ENCODE measurements around the gene RASAL3. TPM values are rescaled to one million over a fixed set of nuclear protein-coding genes. Genes with fewer than 3 reads are reported as not detected.

RASAL3 gene
- total and polyA plus RNA-seq, 2 donors, result 30.8 to 68.1 TPM

DNA sequence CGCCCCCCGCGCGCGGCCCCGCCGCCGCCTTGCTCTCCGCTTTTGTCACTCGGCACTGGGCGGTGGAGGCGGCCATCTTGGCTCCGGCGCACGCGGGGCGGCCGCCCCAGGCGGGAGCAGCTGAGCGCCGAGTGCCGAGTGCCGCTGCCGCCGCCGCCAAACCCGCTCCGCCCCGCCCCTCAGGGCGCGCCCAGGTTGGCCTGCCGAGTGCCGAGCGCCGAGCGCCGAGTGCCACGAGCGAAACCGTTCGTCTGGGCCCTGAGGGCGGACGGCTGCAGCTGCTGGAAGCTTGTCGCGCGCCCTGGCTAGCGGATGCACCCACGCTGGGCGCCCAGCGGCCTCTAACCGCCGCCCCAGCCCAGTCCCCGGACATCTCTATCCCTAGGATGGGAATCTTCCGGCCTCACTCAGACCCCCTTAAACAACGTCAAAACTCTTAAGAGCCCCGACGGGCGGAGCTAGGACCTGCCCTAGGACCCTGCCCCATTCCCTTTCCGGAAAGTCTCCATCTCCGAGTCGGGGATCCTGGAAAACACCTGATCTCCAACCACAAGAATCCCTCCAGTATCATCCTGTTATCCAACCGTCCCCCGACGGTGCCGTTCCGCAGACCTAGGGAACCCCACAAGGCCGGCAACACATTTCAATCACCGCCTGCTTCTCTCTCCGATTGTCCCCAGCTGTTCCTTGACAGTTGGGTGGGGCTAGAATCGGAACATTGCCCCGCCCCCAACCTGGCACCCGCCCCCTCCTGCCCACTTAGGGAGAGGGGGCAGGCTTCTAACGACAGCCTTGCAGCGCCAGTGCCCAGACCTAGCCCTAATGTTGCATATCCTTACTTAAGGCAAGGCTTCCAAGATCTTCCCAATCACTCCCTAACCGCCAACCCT, 31.5 kb downstream of the RASAL3 start:
- DNase-seq (ENCODE audit: low read depth in 6 of 9, low spot score in 9 of 9), result peak; percentile 46 to 94 (median 86)
- Histone ChIP-seq H3K36me3 (ENCODE audit: control insufficient read depth in 2 of 2, insufficient read depth in 2 of 2, low read length in 1 of 2) (peaks cover 19 to 26% of the 10 kb centered on the region in 2 donors), H3K27me3 (ENCODE audit: control insufficient read depth in 2 of 2, insufficient read depth in 1 of 2, low read length in 1 of 2) (no peaks in the 10 kb centered on the region), H3K27ac (ENCODE audit: low read depth in 1 of 2, low read length in 1 of 2) (peak overlapping the region; percentile 95), H3K9me3 (ENCODE audit: control insufficient read depth in 2 of 2, insufficient read depth in 1 of 2, low read length in 1 of 2) (no peaks in the 10 kb centered on the region), H3K4me3 (ENCODE audit: low read length in 2 of 2) (peak overlapping the region; percentile 74 to 89), H3K4me1 (ENCODE audit: control insufficient read depth in 2 of 2, insufficient read depth in 2 of 2, low read length in 2 of 2) (peaks cover 8 to 28% of the 10 kb centered on the region in 2 donors)
- WGBS, result under 1% methylated on average over 75 of the region's 75 CpGs

DNA sequence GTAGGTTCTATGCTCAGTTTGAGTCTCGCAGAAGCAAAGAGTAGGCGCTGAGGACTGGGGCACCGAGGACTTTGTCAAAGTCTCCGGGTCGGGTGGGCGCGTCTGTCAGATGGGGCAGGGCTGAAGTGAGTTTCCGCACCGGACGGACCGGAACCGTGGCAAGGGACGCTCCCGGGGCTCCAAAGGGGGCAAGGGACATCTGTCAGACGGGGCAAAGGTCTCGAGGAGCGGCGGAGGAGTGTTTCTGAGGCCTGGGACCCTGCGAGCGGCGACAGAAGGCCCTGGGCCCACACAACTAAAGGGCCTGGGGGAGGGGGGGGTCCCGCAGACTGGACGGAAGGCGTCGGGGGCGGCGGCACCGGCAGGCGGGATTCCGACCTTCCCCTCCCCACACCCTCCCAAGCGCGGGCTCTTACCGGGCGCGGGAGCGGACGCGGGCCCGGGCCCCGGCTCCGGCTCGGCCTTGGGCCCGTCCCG, 32.3 kb downstream of the RASAL3 start:
- peaks cover 27 to 34% of the 10 kb centered on the region in 2 donors for H3K36me3 ChIP-seq (ENCODE audit: control insufficient read depth in 2 of 2, insufficient read depth in 2 of 2, low read length in 1 of 2)
- no peaks in the 10 kb centered on the region for H3K9me3 ChIP-seq (ENCODE audit: control insufficient read depth in 2 of 2, insufficient read depth in 1 of 2, low read length in 1 of 2)
- peaks cover 8 to 28% of the 10 kb centered on the region in 2 donors for H3K4me1 ChIP-seq (ENCODE audit: control insufficient read depth in 2 of 2, insufficient read depth in 2 of 2, low read length in 2 of 2)
- peak in 1 of 9 donors; percentile 14 for DNase-seq (ENCODE audit: low read depth in 6 of 9, low spot score in 9 of 9)
- no peaks in the 10 kb centered on the region for H3K27me3 ChIP-seq (ENCODE audit: control insufficient read depth in 2 of 2, insufficient read depth in 1 of 2, low read length in 1 of 2)
- WGBS, result under 1% methylated on average over 44 of the region's 44 CpGs
- H3K4me3 ChIP-seq (ENCODE audit: low read length in 2 of 2), result peak overlapping the region; percentile 69 to 89
- H3K27ac ChIP-seq (ENCODE audit: low read depth in 1 of 2, low read length in 1 of 2), result peak overlapping the region in 1 of 2 donors; percentile 60

DNA sequence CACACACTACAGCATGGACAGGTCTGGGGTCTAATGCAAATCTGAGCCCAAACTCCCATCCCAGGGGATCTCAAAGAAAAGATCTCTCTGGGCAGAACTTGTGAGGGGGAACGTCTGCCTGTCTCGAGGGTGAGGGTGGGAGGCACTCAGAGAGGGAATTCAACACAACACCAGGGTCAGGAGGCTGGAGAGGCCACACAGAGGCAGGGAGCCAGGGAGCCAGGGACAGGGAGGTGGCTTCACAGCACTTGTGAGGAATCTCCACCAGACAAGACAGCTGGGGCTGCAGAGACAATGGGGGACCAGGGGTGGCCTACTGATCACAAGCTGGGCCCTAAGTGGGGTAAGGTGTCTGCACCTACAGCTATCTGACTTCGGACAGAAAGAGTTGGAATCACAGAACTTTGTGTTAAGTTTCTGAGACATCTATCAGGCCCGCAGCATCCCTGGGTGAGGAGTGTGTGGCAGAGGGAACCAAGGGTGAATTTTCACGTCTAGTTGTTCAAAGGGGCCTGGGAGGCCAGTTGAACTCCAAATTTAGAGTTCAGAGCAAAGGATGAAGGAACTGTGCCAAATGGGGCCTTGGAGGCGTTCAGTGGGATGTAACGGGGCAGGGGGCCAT, 32.8 kb downstream of the RASAL3 start:
- Histone ChIP-seq H3K4me1 (ENCODE audit: control insufficient read depth in 2 of 2, insufficient read depth in 2 of 2, low read length in 2 of 2) (peaks cover 8 to 28% of the 10 kb centered on the region in 2 donors), H3K27ac (ENCODE audit: low read depth in 1 of 2, low read length in 1 of 2) (peak overlapping the region in 1 of 2 donors; percentile 60), H3K36me3 (ENCODE audit: control insufficient read depth in 2 of 2, insufficient read depth in 2 of 2, low read length in 1 of 2) (peaks cover 33 to 40% of the 10 kb centered on the region in 2 donors), H3K9me3 (ENCODE audit: control insufficient read depth in 2 of 2, insufficient read depth in 1 of 2, low read length in 1 of 2) (no peaks in the 10 kb centered on the region), H3K4me3 (ENCODE audit: low read length in 2 of 2) (peak overlapping the region; percentile 69 to 89), H3K27me3 (ENCODE audit: control insufficient read depth in 2 of 2, insufficient read depth in 1 of 2, low read length in 1 of 2) (no peaks in the 10 kb centered on the region)
- 38% methylated on average over 7 of the region's 7 CpGs for WGBS
- no peak for DNase-seq (ENCODE audit: low read depth in 6 of 9, low spot score in 9 of 9)

DNA sequence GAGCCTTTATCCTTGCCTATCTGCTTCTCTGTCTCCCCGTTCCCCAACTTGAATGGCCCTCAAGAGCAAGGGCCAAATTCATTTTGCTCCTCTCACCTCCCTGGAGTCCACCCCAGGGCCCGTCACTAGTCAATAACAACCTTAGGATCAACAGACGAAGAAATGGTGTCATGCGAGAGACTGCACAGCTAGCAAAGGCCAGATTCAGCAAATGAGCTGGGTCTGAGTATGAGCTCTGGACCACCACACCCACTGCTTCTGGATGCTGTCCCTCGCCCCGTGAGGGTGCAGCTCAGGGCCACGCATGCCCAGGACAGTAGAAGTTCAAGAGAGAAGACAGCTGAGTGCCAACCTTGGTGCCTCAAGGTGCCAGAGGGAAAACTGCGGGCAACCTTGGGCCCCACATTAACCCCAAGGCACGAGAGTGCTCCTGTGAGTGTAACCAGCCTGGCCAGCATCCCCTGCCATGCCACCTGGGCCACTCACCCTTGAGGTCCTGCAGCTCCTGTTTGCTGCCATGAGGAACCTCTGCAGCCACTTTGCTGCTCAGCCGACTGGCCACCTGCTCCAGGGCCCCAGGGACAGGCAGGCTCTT, 33.7 kb downstream of the RASAL3 start:
- H3K36me3 ChIP-seq (ENCODE audit: control insufficient read depth in 2 of 2, insufficient read depth in 2 of 2, low read length in 1 of 2), result peaks cover 40 to 49% of the 10 kb centered on the region in 2 donors
- no peaks in the 10 kb centered on the region for H3K9me3 ChIP-seq (ENCODE audit: control insufficient read depth in 2 of 2, insufficient read depth in 1 of 2, low read length in 1 of 2)
- no peak overlapping the region for H3K4me3 ChIP-seq (ENCODE audit: low read length in 2 of 2)
- H3K27ac ChIP-seq (ENCODE audit: low read depth in 1 of 2, low read length in 1 of 2), result no peak overlapping the region
- no peak for DNase-seq (ENCODE audit: low read depth in 6 of 9, low spot score in 9 of 9)
- peaks cover 8 to 28% of the 10 kb centered on the region in 2 donors for H3K4me1 ChIP-seq (ENCODE audit: control insufficient read depth in 2 of 2, insufficient read depth in 2 of 2, low read length in 2 of 2)
- WGBS, result 97% methylated on average over 10 of the region's 10 CpGs
- no peaks in the 10 kb centered on the region for H3K27me3 ChIP-seq (ENCODE audit: control insufficient read depth in 2 of 2, insufficient read depth in 1 of 2, low read length in 1 of 2)

DNA sequence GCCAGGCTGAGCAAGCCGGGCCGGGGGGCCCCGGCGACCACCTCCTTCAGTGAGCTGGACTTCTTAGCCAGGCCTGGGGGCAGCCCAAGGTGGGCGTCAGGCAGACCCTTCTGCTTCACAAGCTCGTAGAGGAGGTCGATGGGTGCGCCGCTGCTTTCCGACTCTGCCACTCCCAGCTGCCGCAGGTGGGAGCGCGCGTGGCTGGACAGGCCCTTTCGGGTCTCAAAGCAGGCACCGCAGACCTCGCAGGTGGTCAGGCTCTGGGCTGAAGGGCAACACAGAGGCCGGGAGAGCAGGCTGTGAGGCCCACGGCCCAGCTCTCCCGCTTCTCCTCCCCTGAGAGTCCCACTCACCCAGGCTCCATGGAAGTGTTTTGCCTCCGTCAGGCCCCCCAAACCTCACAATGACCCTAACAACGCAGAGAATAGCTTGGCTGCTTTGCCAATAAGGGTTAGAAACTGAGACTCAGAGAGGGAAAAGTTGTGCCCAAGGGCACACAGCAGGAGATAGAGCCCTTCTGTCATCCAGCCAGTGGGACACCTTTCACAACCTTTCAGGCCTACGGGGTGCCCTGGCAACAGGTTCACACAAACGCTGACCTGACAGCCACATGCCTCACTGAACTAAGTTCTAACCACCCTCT, 34.4 kb downstream of the RASAL3 start:
- no peaks in the 10 kb centered on the region for H3K9me3 ChIP-seq (ENCODE audit: control insufficient read depth in 2 of 2, insufficient read depth in 1 of 2, low read length in 1 of 2)
- H3K4me3 ChIP-seq (ENCODE audit: low read length in 2 of 2), result no peak overlapping the region
- no peaks in the 10 kb centered on the region for H3K27me3 ChIP-seq (ENCODE audit: control insufficient read depth in 2 of 2, insufficient read depth in 1 of 2, low read length in 1 of 2)
- WGBS, result 96% methylated on average over 24 of the region's 24 CpGs
- DNase-seq (ENCODE audit: low read depth in 6 of 9, low spot score in 9 of 9), result no peak
- no peak overlapping the region for H3K27ac ChIP-seq (ENCODE audit: low read depth in 1 of 2, low read length in 1 of 2)
- peaks cover 8 to 28% of the 10 kb centered on the region in 2 donors for H3K4me1 ChIP-seq (ENCODE audit: control insufficient read depth in 2 of 2, insufficient read depth in 2 of 2, low read length in 2 of 2)
- H3K36me3 ChIP-seq (ENCODE audit: control insufficient read depth in 2 of 2, insufficient read depth in 2 of 2, low read length in 1 of 2), result peaks cover 45 to 56% of the 10 kb centered on the region in 2 donors

DNA sequence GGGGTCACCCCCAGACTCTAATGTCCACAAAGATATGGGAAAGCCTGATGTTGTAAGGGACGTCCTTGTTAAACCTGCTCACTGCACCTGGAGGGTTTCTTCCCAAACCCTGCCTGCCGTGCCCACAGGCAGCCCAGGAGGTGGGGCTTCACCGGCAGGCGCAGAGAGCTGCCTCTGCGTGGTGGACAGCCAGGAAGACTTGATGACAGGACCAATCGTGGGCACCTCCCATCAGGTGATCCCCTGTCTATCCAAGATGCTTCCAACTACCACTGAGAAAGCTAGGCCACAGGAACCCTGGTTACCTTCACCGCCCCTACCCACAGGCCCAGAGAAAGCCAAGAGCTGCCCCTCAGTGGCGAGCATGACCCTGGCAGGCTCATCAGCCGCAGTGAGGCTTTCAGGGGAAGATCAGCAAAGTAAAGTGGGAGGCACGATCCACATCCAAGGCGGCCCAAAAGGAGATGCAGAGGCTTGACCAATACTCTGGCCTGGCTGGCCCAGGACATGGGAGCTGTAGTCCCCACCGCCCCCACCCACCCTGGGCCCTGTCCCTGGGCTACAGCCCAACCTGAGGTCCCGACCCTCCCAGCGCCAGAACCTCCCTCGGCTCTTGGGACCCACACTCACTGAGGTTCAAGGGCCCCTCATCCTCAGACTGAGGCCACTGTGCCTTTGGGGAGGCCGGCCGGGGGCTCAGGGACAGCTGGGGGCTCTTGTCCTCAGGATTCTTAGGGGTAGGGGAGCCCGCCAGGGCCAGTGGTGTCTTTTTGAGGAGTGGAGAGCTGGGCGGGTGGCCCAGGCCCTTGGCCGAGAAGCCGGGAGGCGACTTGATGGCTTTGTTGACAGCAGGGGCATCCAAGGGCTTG, 35.2 kb downstream of the RASAL3 start:
- WGBS, result 98% methylated on average over 22 of the region's 22 CpGs
- Histone ChIP-seq H3K9me3 (ENCODE audit: control insufficient read depth in 2 of 2, insufficient read depth in 1 of 2, low read length in 1 of 2) (no peaks in the 10 kb centered on the region), H3K36me3 (ENCODE audit: control insufficient read depth in 2 of 2, insufficient read depth in 2 of 2, low read length in 1 of 2) (peaks cover 50 to 63% of the 10 kb centered on the region in 2 donors), H3K4me3 (ENCODE audit: low read length in 2 of 2) (no peak overlapping the region), H3K27me3 (ENCODE audit: control insufficient read depth in 2 of 2, insufficient read depth in 1 of 2, low read length in 1 of 2) (no peaks in the 10 kb centered on the region), H3K4me1 (ENCODE audit: control insufficient read depth in 2 of 2, insufficient read depth in 2 of 2, low read length in 2 of 2) (peaks cover 8 to 28% of the 10 kb centered on the region in 2 donors), H3K27ac (ENCODE audit: low read depth in 1 of 2, low read length in 1 of 2) (no peak overlapping the region)
- DNase-seq (ENCODE audit: low read depth in 6 of 9, low spot score in 9 of 9), result no peak

DNA sequence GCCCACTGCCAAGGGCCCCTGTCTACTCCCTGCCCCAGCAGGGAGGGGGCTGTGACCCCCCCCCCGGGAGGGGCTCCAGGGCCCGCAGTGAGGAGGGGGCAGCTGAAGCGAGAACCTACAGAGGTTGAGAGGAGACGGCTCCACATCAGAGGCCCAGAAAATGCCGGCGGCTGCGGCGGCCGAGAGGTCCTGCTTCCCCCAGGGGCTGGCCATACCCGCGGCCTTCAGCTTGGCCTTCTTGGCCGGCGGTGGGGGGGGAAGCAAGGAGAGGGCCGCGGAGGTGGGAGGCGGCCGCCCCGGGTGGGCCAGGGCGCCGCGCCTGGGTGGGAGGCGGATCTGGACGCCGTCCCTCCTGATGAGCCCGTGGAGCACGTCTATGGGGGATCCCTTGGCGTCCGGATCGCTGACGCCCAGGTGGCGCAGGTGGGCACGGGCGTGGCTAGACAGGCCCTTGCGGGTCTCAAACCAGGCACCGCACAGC, 36.3 kb downstream of the RASAL3 start:
- DNase-seq (ENCODE audit: low read depth in 6 of 9, low spot score in 9 of 9), result no peak
- Histone ChIP-seq H3K4me3 (ENCODE audit: low read length in 2 of 2) (no peak overlapping the region), H3K36me3 (ENCODE audit: control insufficient read depth in 2 of 2, insufficient read depth in 2 of 2, low read length in 1 of 2) (peaks cover 62 to 75% of the 10 kb centered on the region in 2 donors), H3K27ac (ENCODE audit: low read depth in 1 of 2, low read length in 1 of 2) (no peak overlapping the region), H3K4me1 (ENCODE audit: control insufficient read depth in 2 of 2, insufficient read depth in 2 of 2, low read length in 2 of 2) (peaks cover 8 to 21% of the 10 kb centered on the region in 2 donors), H3K9me3 (ENCODE audit: control insufficient read depth in 2 of 2, insufficient read depth in 1 of 2, low read length in 1 of 2) (peaks cover 4 to 8% of the 10 kb centered on the region in 2 donors), H3K27me3 (ENCODE audit: control insufficient read depth in 2 of 2, insufficient read depth in 1 of 2, low read length in 1 of 2) (no peaks in the 10 kb centered on the region)
- WGBS, result 98% methylated on average over 35 of the region's 35 CpGs

DNA sequence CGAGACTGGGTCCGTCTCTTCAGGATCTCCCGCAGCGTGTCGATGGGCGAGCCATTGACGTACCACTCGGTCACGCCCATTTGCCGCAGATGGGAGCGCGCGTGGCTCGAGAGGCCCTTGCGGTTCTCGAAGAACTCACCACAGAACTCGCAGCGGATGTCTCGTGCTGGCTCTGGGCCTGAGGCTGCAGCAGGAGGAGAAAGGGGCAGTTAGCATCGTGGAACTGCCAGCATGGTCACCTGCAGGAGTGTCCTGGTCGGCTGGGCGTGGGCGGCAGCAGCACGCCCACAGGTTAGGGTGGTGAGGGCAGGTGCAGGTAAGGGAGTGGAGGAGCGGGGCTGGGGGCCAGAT, 37.0 kb downstream of the RASAL3 start:
- Histone ChIP-seq H3K36me3 (ENCODE audit: control insufficient read depth in 2 of 2, insufficient read depth in 2 of 2, low read length in 1 of 2) (peaks cover 68 to 82% of the 10 kb centered on the region in 2 donors), H3K27ac (ENCODE audit: low read depth in 1 of 2, low read length in 1 of 2) (no peak overlapping the region), H3K4me1 (ENCODE audit: control insufficient read depth in 2 of 2, insufficient read depth in 2 of 2, low read length in 2 of 2) (peaks cover 8 to 18% of the 10 kb centered on the region in 2 donors), H3K4me3 (ENCODE audit: low read length in 2 of 2) (no peak overlapping the region), H3K9me3 (ENCODE audit: control insufficient read depth in 2 of 2, insufficient read depth in 1 of 2, low read length in 1 of 2) (peaks cover 5 to 10% of the 10 kb centered on the region in 2 donors), H3K27me3 (ENCODE audit: control insufficient read depth in 2 of 2, insufficient read depth in 1 of 2, low read length in 1 of 2) (no peaks in the 10 kb centered on the region)
- DNase-seq (ENCODE audit: low read depth in 6 of 9, low spot score in 9 of 9), result no peak
- WGBS, result 98% methylated on average over 25 of the region's 25 CpGs

Data from thymus (tissue), 11 donors.